Anterior cingulate cortex (tissue), 58 donors: Measurements from ENCODE around the gene SNPH.
"Not testable (repeated sequence)": the region's sequence is repeated elsewhere in the genome, so short reads cannot be mapped to it uniquely, and the experiment has no call there.

Source experiments
- DNase-seq, 58 donors: peaks; one replicate each; lab custom pipeline; 2025; lab: John Stamatoyannopoulos, UW

SNPH gene

DNA sequence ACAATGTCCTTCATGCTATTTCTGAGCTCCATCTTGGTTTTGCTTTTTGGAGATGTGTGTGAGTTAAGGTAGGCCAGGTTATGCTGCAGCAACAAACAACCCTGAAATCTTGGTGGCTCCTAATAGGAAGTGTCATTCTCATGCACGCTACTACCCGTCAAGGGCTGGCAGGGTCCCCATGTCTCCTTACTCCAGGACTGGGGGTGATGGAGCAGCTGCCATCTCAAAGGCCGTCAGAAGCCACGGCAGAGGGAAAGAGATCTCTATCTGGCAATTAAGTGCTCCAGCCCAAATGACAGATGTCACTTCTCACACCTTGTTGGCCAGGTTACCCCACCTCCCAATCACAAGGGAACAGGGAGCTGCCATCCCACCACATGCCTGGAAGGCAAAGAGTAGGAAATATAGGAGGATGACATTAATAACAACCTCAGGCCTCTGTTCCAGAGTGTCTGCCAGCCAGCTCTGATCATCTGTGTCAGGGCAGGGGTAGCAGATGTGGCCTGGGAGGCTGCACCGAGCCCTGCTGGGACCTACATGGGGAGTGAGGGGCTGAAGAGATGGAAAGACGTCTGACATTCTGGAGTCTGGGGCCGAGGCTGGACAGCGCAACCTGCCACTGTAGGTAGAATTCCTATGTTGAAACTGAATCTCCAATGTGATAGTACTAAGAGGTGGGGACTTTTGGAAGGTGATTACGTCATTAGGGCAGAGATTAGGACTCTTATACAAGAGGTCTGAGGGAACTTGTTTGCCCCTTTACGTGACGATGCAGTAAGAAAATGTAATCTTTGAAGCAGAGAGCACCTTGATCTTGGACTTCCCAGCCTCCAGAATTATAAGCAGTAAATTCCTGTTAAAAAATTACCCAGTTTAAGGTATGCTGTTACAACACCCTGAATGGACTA lies 67.6 kb downstream of the SNPH start:
- DNase-seq: no peak

DNA sequence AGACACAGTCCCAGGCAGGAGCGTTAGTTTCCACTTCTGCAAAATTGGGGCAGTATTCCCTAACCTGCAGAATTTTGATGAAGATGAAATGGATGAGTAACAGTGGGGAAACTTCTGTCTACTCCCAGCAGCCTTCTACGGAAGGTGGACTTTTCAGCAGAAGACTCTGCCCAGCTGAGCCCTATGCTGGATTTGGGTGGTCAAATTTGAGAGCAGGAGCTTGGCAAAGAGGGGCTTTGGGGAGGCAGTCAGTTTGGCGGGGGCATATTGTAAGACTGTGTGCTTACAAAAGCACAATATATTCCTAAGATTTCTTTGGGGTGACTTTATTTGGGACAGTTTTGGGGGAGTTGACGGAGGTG lies 68.3 kb downstream of the SNPH start:
- no peak for DNase-seq

DNA sequence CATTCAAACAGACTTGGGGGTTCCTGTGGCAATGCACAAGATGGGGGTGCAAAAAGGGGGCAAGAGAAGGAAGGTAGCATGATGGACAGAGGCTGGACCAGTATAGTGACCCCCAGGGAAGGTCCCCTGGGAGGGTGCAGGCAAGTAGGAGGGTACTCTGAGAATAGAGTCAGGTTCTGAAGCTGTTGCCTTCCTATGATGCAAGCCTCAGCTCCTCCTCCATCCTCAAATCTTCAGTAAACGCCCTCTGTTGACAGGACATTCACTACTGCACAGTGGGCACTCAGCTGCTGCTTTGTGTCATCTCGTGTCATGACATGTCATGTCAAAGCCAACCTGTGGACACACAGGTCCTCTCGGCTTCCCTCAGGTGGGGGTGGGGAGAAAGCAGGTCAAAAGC lies 68.7 kb downstream of the SNPH start:
- DNase-seq: no peak

DNA sequence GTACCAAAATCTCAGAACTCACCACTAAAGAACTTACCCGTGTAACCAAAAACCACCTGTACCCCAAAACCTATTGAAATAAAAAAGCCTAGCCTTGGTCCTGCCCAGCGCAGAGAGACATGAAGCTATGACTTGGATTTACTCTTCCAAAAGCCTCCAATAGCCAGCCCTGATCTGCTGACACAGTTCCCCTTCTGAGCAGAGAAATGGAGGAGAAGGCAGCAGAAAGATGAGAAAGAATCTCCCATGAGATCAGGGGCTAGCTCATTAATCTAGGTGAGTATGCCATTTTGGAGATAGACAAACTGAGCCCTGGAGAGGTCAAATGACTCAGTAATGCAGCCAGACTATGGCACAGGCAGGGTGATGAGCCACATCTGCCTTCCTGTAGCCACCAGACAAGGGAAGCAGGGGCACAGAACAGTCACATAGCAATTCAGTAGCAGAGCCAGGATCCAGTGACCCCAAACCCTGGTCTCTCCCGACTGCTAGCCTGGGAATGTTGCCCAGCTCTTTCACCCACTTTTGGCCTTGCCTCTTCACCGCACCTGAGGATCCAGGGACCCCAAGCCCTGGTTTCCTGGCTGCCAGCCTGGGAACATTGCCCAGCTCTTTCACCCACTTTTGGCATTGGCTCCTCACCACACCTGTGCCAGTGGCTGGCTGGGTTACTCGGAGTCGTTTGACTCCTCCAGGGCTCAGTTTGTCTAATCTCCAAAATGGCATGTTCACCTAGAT lies 70.0 kb downstream of the SNPH start:
- DNase-seq: no peak

DNA sequence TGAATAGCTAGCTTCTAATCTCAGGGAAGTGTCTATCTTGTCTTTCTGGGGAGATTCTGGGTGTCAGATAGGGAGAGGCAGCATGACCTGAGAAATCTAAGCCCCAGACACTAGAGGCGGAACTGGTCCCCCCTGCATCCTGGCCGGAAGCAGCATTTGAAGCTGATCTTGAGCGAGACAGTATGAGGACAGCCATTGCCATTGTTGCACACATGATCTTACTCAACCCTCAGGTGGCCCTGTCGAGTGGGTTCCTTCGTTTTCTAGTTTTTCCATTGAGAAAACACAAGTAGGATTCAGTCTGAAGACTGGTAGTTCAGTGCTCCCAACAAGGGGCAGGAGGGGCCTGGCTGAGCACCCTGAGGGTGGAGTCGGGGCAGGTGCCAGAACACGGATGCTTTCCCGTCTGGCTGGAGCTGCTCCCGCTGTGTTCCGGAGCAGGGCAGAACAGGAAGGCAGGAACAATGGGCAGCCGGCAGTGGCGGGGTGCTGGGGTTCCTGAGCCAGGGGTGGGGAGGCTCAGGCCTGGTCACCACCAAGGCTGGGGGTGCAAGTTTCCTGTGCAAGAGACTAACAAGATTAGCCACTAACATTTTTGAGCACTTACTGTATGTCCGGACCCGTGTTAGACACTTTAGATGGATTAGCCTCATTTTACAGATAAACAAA lies 70.7 kb downstream of the SNPH start:
- peak in 15 of 58 donors; percentile 9 to 55 (median 31) for DNase-seq

DNA sequence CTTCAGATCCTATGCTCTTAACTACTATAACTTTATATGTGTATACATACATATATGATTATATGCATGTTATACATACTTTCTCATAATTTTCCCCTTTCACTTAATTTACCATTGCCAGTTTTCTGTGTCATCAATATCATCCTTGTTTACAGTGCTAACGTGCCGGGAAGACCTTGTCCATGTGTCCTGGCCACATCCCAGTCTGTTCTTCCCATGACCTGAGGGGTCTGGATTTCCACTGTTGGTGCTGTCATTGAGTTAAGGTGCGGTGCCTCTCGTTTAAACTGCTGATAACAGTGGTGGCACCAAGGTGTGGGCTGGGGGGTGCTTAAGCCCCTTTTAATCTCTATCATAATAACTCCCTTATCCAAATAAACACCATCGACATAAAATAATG lies 71.3 kb downstream of the SNPH start:
- no peak for DNase-seq

DNA sequence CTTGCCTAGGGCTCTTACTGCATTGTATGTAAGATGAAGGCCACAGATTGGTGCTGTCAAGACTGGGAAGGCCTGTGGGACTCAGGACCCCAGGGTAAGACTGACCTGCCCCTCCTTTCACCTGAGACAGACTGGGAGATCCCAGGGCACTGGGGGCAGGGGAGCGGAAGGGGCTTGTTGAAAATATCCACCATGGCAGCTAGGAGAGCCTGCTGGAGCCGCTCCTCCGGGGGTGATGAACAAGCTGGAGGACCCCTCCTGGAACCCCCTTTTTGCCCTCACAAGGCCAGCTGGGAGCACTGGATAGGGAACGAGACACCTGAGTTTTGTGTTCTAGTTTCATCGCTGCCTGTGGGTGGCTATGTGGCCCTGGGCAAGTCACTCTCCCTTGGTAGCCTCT lies 72.0 kb downstream of the SNPH start:
- DNase-seq: no peak

DNA sequence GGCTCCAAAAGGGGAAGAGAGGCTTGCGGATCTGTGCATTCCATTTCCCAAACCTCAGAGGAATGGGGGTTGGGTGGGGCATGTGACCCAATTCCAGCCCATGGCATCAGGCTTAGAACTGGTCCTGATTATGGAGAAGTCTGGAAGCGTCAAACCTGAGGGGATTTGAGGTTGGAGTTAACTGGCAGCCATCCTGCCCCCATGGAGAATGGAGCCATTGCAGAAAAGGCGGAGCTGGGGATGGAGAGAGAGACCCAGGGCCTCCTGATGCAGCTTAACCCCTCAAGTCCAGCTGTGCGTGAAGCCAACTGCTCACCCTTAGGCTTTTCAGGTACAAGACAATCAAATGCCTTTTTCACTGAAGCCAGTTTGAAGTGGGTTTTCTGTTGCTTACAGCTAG lies 72.7 kb downstream of the SNPH start:
- DNase-seq: no peak

DNA sequence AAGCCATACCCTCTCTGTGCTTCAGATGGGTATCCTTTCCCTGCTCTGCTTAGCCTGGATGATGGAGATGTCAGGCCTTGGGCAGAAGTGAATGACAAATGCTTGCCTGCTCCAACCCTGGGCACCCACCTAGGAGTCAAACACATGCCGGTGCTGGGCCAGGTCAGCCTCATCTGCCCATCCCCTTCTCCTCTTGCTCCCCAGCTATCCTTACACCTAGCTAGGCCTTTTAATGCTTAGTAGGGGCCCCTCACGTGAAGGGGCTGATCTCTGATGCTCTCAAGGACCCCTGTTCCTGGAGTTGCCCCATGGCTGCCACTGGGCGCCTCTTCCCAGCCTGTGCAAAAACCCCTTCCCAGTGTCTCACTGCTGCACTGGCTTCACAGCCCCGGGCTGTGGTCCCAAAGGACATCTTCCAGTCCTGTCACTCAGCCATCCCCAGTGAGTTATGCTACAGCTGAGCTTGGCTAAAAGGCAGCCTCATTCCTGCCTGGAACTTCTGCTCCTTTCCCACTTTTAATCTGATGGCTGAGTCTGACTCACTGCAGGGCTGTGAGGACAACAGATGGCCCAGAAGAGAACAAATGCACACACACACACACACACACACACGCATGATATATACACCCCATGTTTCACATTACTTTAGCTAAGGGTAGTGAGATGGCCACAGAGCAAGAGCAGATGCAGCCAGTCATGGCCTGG lies 75.6 kb downstream of the SNPH start:
- peak in 20 of 58 donors; percentile 9 to 78 (median 37) for DNase-seq

DNA sequence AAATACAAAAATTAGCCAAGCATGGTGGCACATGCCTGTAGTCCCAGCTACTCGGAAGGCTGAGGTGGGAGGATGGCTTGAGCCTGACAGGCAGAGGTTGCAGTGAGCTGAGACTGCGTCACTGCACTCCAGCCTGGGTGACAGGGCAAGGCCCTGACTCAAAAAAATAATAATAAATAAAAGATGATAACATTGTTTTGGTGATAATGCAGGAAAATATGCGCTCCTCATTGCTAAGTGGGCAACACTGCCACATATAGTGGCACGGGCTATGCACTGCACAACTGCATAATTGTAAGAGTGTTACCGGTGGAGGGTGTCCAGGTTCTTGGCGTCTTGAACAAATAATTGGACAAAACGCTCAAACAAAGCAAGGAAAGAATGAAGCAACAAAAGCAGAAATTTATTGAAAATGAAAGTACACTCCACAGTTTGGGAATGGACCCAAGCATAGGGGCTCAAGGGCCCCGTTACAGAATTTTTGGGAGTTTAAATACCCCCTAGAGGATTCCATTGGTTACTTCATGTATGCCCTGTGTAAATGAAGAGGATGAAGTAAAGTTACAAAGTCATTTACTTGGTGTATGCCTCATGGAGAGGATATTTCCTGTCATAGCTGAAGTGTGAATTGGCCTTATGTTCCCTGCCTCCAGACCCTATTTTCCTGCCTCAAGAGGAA lies 77.5 kb downstream of the SNPH start:
- DNase-seq: not testable (repeated sequence)

DNA sequence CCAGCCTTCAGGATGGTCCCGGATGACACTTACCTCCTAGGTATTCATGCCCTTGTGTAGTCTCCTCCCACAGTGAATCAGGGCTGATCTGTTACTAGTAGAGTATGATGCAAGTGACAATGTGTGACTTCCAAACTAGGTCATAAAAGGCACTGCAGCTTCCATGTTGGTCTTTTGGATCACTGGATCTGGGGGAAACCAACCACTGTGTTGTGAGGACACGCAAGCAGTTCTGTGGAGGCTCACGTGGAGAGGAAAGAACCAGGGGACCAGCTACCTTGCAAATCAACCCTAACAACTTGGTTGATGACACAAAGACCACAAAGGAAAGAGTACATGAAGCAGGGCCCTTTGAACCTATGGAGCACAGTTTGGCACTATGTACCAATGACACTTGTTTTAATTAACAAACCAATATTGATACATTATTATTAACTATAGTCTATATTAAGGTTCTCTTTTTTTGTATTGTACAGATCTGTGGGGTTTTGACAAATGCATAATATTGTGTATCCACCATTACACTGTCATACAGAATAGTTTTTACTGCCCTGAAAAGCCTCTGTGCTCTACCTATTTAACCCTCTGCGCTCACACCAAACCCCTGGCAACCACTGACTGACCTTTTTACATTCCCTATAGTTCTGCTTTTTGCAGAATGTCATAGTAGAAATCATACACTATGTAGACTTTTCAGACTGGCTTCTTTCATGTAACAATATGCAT lies 79.1 kb downstream of the SNPH start:
- no peak for DNase-seq

DNA sequence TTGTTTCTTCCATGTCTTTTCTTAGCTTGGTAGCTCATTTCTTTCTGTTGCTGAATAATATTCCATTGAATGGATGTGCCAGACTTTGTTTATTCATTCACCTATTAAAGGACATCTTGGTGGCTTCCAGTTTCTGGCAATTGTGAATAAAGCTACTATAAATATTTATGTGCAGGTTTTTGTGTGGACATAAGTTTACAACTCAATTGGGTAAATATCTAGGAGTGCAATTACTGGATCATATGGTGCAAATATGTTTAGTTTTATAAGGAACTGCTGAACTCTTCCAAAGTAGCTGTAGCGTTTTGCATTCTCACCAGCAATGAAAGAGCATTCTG lies 79.6 kb downstream of the SNPH start:
- no peak for DNase-seq

DNA sequence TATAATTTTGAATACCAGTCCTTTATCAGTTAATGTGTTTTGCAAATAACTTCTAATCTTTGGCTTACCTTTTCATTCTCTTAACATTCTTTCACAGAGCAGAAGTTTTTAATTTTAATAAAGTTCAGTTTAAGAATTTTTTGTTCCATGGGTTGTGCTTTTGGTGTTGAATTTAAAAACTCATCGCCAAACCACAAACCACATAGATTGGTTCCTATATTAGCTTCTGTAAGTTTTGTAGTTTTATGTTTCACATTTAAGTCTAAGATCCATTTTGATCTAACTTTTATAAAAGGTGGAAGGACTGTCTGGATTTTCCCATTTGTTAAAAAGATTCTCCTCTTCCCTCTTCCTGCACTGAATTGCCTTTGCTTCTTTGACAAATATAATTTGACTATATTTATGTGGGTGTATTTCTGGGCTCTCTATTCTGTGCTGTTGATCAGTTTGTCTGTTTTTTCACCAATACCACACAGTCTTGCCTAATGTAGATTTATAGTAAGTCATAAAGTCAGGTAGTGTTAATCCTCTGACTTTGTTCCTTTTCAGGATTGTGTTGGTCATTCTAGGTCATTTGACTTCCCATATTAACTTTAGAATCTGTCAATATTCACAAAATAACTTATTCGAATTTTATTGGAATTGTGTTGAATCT lies 80.3 kb downstream of the SNPH start:
- no peak for DNase-seq

DNA sequence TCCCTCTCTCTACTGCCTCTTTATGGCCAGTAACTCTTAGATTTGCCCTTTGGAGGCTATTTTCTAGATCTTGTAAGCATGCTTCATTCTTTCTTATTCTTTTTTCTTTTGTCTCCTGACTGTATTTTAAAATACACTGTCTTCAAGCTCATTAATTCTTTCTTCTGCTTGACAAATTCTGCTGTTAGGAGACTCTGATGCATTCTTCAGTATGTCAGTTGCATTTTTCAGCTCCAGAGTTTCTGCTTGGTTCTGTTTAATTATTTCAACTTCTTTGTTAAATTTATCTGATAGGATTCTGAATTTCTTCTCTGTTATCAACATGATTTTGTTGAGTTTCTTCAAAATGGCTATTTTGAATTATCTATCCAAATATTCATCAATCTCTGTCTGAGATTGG lies 87.9 kb downstream of the SNPH start:
- no peak for DNase-seq

DNA sequence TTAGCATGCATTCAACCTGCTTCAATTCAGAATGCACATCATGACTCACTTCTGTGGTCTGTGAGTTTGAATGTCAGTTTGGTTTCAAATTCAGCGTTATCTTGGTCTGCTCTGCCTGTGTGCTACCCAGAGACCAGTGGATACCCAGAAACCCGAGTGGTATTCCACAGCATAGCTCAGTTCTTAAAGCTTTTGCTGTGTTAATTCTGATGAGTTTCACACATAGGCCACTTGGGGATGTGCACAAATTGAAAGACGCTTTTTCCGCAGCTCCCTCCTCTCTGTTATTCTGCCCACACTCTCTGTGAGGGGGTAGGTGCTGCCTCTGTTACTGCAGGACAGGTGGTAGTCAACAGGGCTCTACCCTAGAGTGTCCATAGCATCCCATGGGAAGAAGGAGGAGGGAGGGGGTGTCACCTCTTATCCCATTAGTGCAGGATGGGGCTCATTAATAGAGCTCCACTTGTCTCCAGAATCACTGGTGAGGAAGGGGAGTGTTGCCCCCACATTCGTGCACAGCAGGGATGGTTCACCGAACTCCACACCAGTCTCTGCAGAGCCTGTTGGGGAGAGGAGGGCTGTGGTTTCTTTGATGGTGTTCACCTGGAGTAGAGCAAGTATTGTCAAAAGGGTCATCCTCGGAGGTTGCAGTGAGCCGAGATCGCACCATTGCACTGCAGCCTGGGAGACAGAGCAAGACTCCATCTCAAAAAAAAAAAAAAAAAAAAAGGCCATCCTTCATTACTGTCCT lies 92.0 kb downstream of the SNPH start:
- no peak for DNase-seq
